Measurements from ENCODE around the gene GRAMD1B.
"Not testable (repeated sequence)": the region's sequence is repeated elsewhere in the genome, so short reads cannot be mapped to it uniquely, and the experiment has no call there.

The GRAMD1B gene

GRCh38 chr11:123518496-123519054, 88.5 kb downstream of the GRAMD1B start:
- H3K9me3 Mint-ChIP-seq: no peaks in the 10 kb centered on the region
- DNase-seq (ENCODE audit: low spot score in 2 of 2): no peak
- H3K4me1 Mint-ChIP-seq: peaks cover 35% of the 10 kb centered on the region
- no peaks in the 10 kb centered on the region for H3K36me3 Mint-ChIP-seq
- ATAC-seq: peak; percentile 62
- H3K4me3 Mint-ChIP-seq: peak overlapping the region; percentile 43
- no peak overlapping the region for H3K27ac Mint-ChIP-seq

GRCh38 chr11:123519055-123519796, 89.2 kb downstream of the GRAMD1B start:
- DNase-seq (ENCODE audit: low spot score in 2 of 2) (no peak), ATAC-seq (peak; percentile 59)
- H3K4me1 Mint-ChIP-seq: peaks cover 33% of the 10 kb centered on the region
- no peak overlapping the region for H3K27ac Mint-ChIP-seq
- H3K36me3 Mint-ChIP-seq: no peaks in the 10 kb centered on the region
- H3K9me3 Mint-ChIP-seq: no peaks in the 10 kb centered on the region
- H3K4me3 Mint-ChIP-seq: peak overlapping the region; percentile 43

- H3K36me3 Mint-ChIP-seq: no peaks in the 10 kb centered on the region
- peaks cover 33% of the 10 kb centered on the region for H3K4me1 Mint-ChIP-seq
- no peak overlapping the region for H3K4me3 Mint-ChIP-seq
- H3K27ac Mint-ChIP-seq: no peak overlapping the region
- H3K9me3 Mint-ChIP-seq: no peaks in the 10 kb centered on the region
- DNase-seq (ENCODE audit: low spot score in 2 of 2): no peak
- no peak for ATAC-seq
Observed at GRCh38 chr11:123519797-123520193, 89.7 kb downstream of the GRAMD1B start.

GRCh38 chr11:123520476-123520875, 90.4 kb downstream of the GRAMD1B start:
- not testable (repeated sequence) for DNase-seq (ENCODE audit: low spot score in 2 of 2); H3K36me3 Mint-ChIP-seq; H3K27ac Mint-ChIP-seq; ATAC-seq; H3K9me3 Mint-ChIP-seq; H3K4me3 Mint-ChIP-seq
- H3K4me1 Mint-ChIP-seq: peaks cover 33% of the 10 kb centered on the region

GRCh38 chr11:123521001-123521400, 90.9 kb downstream of the GRAMD1B start:
- Mint-ChIP-seq H3K4me3 (no peak overlapping the region), H3K9me3 (no peaks in the 10 kb centered on the region), H3K27ac (no peak overlapping the region), H3K4me1 (peaks cover 33% of the 10 kb centered on the region), H3K36me3 (no peaks in the 10 kb centered on the region)
- ATAC-seq: no peak
- no peak for DNase-seq (ENCODE audit: low spot score in 2 of 2)

- Mint-ChIP-seq H3K4me1 (peaks cover 25% of the 10 kb centered on the region), H3K27ac (no peak overlapping the region), H3K9me3 (no peaks in the 10 kb centered on the region), H3K36me3 (no peaks in the 10 kb centered on the region), H3K4me3 (no peak overlapping the region)
- DNase-seq (ENCODE audit: low spot score in 2 of 2): no peak
- ATAC-seq: no peak
Observed at GRCh38 chr11:123521930-123522329, 91.9 kb downstream of the GRAMD1B start.

GRCh38 chr11:123523539-123523938, 93.5 kb downstream of the GRAMD1B start:
- DNase-seq (ENCODE audit: low spot score in 2 of 2) (no peak), ATAC-seq (no peak)
- no peaks in the 10 kb centered on the region for H3K9me3 Mint-ChIP-seq
- peaks cover 9% of the 10 kb centered on the region for H3K4me1 Mint-ChIP-seq
- H3K36me3 Mint-ChIP-seq: no peaks in the 10 kb centered on the region
- H3K27ac Mint-ChIP-seq: no peak overlapping the region
- H3K4me3 Mint-ChIP-seq: no peak overlapping the region

- ATAC-seq (no peak), DNase-seq (ENCODE audit: low spot score in 2 of 2) (no peak)
- H3K4me3 Mint-ChIP-seq: no peak overlapping the region
- no peaks in the 10 kb centered on the region for H3K4me1 Mint-ChIP-seq
- H3K27ac Mint-ChIP-seq: no peak overlapping the region
- no peaks in the 10 kb centered on the region for H3K9me3 Mint-ChIP-seq
- no peaks in the 10 kb centered on the region for H3K36me3 Mint-ChIP-seq
Observed at GRCh38 chr11:123525097-123525496, 95.0 kb downstream of the GRAMD1B start.

- DNase-seq (ENCODE audit: low spot score in 2 of 2): no peak
- no peaks in the 10 kb centered on the region for H3K4me1 Mint-ChIP-seq
- H3K36me3 Mint-ChIP-seq: no peaks in the 10 kb centered on the region
- no peaks in the 10 kb centered on the region for H3K9me3 Mint-ChIP-seq
- no peak overlapping the region for H3K27ac Mint-ChIP-seq
- no peak for ATAC-seq
- no peak overlapping the region for H3K4me3 Mint-ChIP-seq
Observed at GRCh38 chr11:123525511-123525918, 95.4 kb downstream of the GRAMD1B start.

- no peak overlapping the region for H3K4me3 Mint-ChIP-seq
- H3K9me3 Mint-ChIP-seq: no peaks in the 10 kb centered on the region
- H3K36me3 Mint-ChIP-seq: peaks cover under 1% of the 10 kb centered on the region
- ATAC-seq (no peak), DNase-seq (ENCODE audit: low spot score in 2 of 2) (no peak)
- no peaks in the 10 kb centered on the region for H3K4me1 Mint-ChIP-seq
- no peak overlapping the region for H3K27ac Mint-ChIP-seq
Observed at GRCh38 chr11:123526027-123526805, 96.1 kb downstream of the GRAMD1B start.

- peak; percentile 19 for ATAC-seq
- no peaks in the 10 kb centered on the region for H3K9me3 Mint-ChIP-seq
- peaks cover 7% of the 10 kb centered on the region for H3K36me3 Mint-ChIP-seq
- no peak overlapping the region for H3K4me3 Mint-ChIP-seq
- no peaks in the 10 kb centered on the region for H3K4me1 Mint-ChIP-seq
- H3K27ac Mint-ChIP-seq: no peak overlapping the region
- DNase-seq (ENCODE audit: low spot score in 2 of 2): no peak
Observed at GRCh38 chr11:123526918-123527317, 96.8 kb downstream of the GRAMD1B start.

GRCh38 chr11:123527526-123527925, 97.5 kb downstream of the GRAMD1B start:
- DNase-seq (ENCODE audit: low spot score in 2 of 2) (no peak), ATAC-seq (no peak)
- Mint-ChIP-seq H3K9me3 (no peaks in the 10 kb centered on the region), H3K4me1 (no peaks in the 10 kb centered on the region), H3K4me3 (no peak overlapping the region), H3K36me3 (peaks cover 7% of the 10 kb centered on the region), H3K27ac (no peak overlapping the region)

- no peak for ATAC-seq
- Mint-ChIP-seq H3K36me3 (peaks cover 7% of the 10 kb centered on the region), H3K4me1 (no peaks in the 10 kb centered on the region), H3K9me3 (no peaks in the 10 kb centered on the region), H3K27ac (no peak overlapping the region), H3K4me3 (no peak overlapping the region)
- DNase-seq (ENCODE audit: low spot score in 2 of 2): no peak
Observed at GRCh38 chr11:123527947-123528346, 97.9 kb downstream of the GRAMD1B start.

- no peak overlapping the region for H3K4me3 Mint-ChIP-seq
- H3K36me3 Mint-ChIP-seq: peaks cover 7% of the 10 kb centered on the region
- H3K27ac Mint-ChIP-seq: no peak overlapping the region
- H3K9me3 Mint-ChIP-seq: no peaks in the 10 kb centered on the region
- H3K4me1 Mint-ChIP-seq: no peaks in the 10 kb centered on the region
- ATAC-seq: no peak
- no peak for DNase-seq (ENCODE audit: low spot score in 2 of 2)
Observed at GRCh38 chr11:123531325-123531724, 101.3 kb downstream of the GRAMD1B start.

- no peak for DNase-seq (ENCODE audit: low spot score in 2 of 2)
- Mint-ChIP-seq H3K4me3 (no peak overlapping the region), H3K9me3 (no peaks in the 10 kb centered on the region), H3K36me3 (peaks cover 7% of the 10 kb centered on the region), H3K4me1 (peaks cover 6% of the 10 kb centered on the region), H3K27ac (no peak overlapping the region)
- ATAC-seq: no peak
Observed at GRCh38 chr11:123532131-123532530, 102.1 kb downstream of the GRAMD1B start.

- no peak overlapping the region for H3K27ac Mint-ChIP-seq
- DNase-seq (ENCODE audit: low spot score in 2 of 2) (no peak), ATAC-seq (no peak)
- H3K4me1 Mint-ChIP-seq: peaks cover 7% of the 10 kb centered on the region
- peaks cover 7% of the 10 kb centered on the region for H3K36me3 Mint-ChIP-seq
- H3K4me3 Mint-ChIP-seq: no peak overlapping the region
- H3K9me3 Mint-ChIP-seq: no peaks in the 10 kb centered on the region
Observed at GRCh38 chr11:123535401-123535800, 105.3 kb downstream of the GRAMD1B start.

All from stimulated activated effector memory CD8-positive, alpha-beta T cell treated with anti-CD3 and anti-CD28 coated beads, Interleukin-12 subunit alpha, Interleukin-12 subunit beta, amount 100 ng/mL, for 72 hours (primary cell).